MG63 (cell line): Measurements from ENCODE around the gene MYH11. TPM values are rescaled to one million over a fixed set of nuclear protein-coding genes. Genes with fewer than 3 reads are reported as not detected.
"Not testable (repeated sequence)": the region's sequence is repeated elsewhere in the genome, so short reads cannot be mapped to it uniquely, and the experiment has no call there.

Source experiments
- DNase-seq: peaks from one replicate; pipeline ENCODE4 v3.0.0-alpha.2; 2020
- H3K27me3 ChIP-seq: fragments of 250-450 bp; sonication (Bioruptor Pico); 2 replicates; pipeline ENCODE4 v1.5.1; 2020; ENCODE audit warnings: mild to moderate bottlenecking, moderate library complexity
- H3K36me3 ChIP-seq: fragments of 250-450 bp; sonication (Bioruptor Pico); 2 replicates; pipeline ENCODE4 v1.5.1; 2020; ENCODE audit warnings: mild to moderate bottlenecking, moderate library complexity
- H3K4me3 ChIP-seq: fragments of 250-450 bp; sonication (Bioruptor Pico); 2 replicates; pipeline ENCODE4 v1.5.1; 2020; ENCODE audit warnings: mild to moderate bottlenecking, moderate library complexity
- H3K9me3 ChIP-seq: fragments of 250-450 bp; sonication (Bioruptor Pico); 2 replicates; pipeline ENCODE4 v1.5.1; 2020; ENCODE audit warnings: mild to moderate bottlenecking, moderate library complexity
- total RNA-seq: library from RNA; depleted of rRNA; stranded (reverse); fragments of >200 nt; shearing (Covaris generic); gene quantifications from 2 replicates; pipeline ENCODE4 v1.2.3, GENCODE V29; 2014; ENCODE audit warnings: low replicate concordance

Gene MYH11
- total RNA-seq, 1 experiment from 2014 or later: 0.03 TPM

DNA sequence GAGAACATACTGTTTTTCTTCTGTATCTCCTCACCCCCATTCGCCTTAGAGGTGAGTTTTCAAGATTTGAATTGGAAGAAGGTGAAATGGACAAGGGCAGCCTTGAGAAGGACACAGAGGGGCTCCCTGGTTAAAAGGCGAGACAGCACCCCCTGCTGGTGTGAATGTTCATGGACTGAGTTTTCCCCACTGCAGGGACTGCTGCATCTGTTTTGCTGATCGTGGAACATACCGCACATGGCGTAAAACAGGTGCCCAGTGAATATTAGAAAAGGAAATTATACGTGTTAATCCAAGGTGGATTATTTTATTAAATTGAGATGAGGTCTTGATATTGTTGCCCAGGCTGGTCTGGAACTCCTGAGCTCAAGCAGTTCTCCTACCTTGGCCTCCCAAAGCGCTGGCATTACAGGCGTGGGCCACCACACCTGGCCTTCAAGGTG lies 152.3 kb downstream of the MYH11 start:
- H3K4me3 ChIP-seq: no peak overlapping the region
- DNase-seq: peak; percentile 57
- H3K9me3 ChIP-seq: no peaks in the 10 kb centered on the region
- peaks cover 54% of the 10 kb centered on the region for H3K36me3 ChIP-seq
- H3K27me3 ChIP-seq: no peaks in the 10 kb centered on the region

- no peak overlapping the region for H3K4me3 ChIP-seq
- peaks cover 59% of the 10 kb centered on the region for H3K36me3 ChIP-seq
- no peak for DNase-seq
Observed at GRCh38 chr16:15703029-15703736, 153.6 kb downstream of the MYH11 start.

GRCh38 chr16:15701975-15702970 lies 154.6 kb downstream of the MYH11 start:
- Histone ChIP-seq H3K27me3 (no peaks in the 10 kb centered on the region), H3K9me3 (no peaks in the 10 kb centered on the region), H3K4me3 (no peak overlapping the region), H3K36me3 (peaks cover 64% of the 10 kb centered on the region)
- no peak for DNase-seq

More at GRCh38 chr16:15703029-15703736, 153.6 kb downstream of the MYH11 start:
- Histone ChIP-seq H3K9me3 (no peaks in the 10 kb centered on the region), H3K27me3 (no peaks in the 10 kb centered on the region)

- Histone ChIP-seq H3K27me3 (no peaks in the 10 kb centered on the region), H3K36me3 (peaks cover 70% of the 10 kb centered on the region)
Observed at GRCh38 chr16:15701367-15701766, 155.5 kb downstream of the MYH11 start.

GRCh38 chr16:15699819-15700218 lies 157.0 kb downstream of the MYH11 start:
- no peak overlapping the region for H3K4me3 ChIP-seq
- H3K27me3 ChIP-seq: no peaks in the 10 kb centered on the region
- DNase-seq: no peak
- H3K9me3 ChIP-seq: no peaks in the 10 kb centered on the region
- H3K36me3 ChIP-seq: peaks cover 67% of the 10 kb centered on the region

More at GRCh38 chr16:15701367-15701766, 155.5 kb downstream of the MYH11 start:
- Histone ChIP-seq H3K9me3 (no peaks in the 10 kb centered on the region), H3K4me3 (no peak overlapping the region)
- DNase-seq: no peak

DNA sequence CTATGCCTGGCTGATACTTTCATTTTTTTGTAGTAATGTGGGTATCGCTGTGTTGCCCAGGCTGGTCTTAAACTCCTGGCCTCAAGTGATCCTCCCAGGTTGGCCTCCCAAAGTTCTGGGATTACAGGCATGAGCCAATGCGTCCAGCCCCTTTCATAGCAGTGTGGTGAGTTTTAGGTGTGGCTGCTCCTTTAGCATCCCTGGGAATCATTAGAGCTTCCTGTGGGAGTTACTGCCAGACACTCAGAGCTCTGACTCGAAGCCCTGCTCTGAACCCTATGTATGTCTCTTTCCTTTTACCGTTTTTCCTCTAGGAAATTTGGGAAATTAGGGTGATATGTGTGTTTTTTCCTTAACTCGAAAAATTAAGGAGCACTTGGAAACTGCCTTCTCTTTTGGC lies 162.3 kb downstream of the MYH11 start:
- peaks cover 84% of the 10 kb centered on the region for H3K36me3 ChIP-seq
- H3K9me3 ChIP-seq: no peaks in the 10 kb centered on the region
- no peak for DNase-seq

GRCh38 chr16:15692508-15692907 lies 164.3 kb downstream of the MYH11 start:
- not testable (repeated sequence) for H3K4me3 ChIP-seq, H3K27me3 ChIP-seq, DNase-seq, H3K9me3 ChIP-seq
- peaks cover 81% of the 10 kb centered on the region for H3K36me3 ChIP-seq

More for the DNA sequence above, 162.3 kb downstream of the MYH11 start:
- no peak overlapping the region for H3K4me3 ChIP-seq
- H3K27me3 ChIP-seq: no peaks in the 10 kb centered on the region

GRCh38 chr16:15691046-15691445 lies 165.8 kb downstream of the MYH11 start:
- Histone ChIP-seq H3K9me3 (no peaks in the 10 kb centered on the region), H3K4me3 (no peak overlapping the region), H3K36me3 (peaks cover 82% of the 10 kb centered on the region), H3K27me3 (no peaks in the 10 kb centered on the region)
- DNase-seq: no peak

DNA sequence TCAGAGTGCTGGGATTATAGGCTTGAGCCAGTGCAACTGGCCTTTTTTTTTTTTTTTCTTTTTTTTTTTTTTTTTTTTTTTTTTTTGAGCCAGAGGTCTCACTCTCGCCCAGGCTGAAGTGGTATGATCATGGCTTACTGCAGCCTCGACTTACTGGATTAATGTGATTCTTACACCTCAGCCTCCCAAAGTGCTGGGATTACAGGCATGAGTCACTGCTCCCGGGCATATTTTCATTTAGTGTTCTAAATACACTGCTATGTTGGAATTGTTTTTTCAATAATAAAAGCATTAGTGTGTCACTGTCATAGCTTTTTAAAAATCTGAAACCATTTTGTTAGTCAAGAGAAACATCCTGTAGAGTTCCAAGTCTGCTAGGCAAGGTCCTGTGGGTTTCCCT lies 166.5 kb downstream of the MYH11 start:
- peaks cover 83% of the 10 kb centered on the region for H3K36me3 ChIP-seq
- DNase-seq: peak; percentile 71
- H3K9me3 ChIP-seq: no peaks in the 10 kb centered on the region
- no peaks in the 10 kb centered on the region for H3K27me3 ChIP-seq
- H3K4me3 ChIP-seq: no peak overlapping the region

GRCh38 chr16:15689290-15689689 lies 167.5 kb downstream of the MYH11 start:
- peak; percentile 56 for DNase-seq
- H3K9me3 ChIP-seq: no peaks in the 10 kb centered on the region
- H3K4me3 ChIP-seq: no peak overlapping the region
- H3K36me3 ChIP-seq: peaks cover 84% of the 10 kb centered on the region
- no peaks in the 10 kb centered on the region for H3K27me3 ChIP-seq

- Histone ChIP-seq H3K9me3 (no peaks in the 10 kb centered on the region), H3K27me3 (no peaks in the 10 kb centered on the region), H3K4me3 (no peak overlapping the region), H3K36me3 (peaks cover 79% of the 10 kb centered on the region)
- no peak for DNase-seq
Observed at GRCh38 chr16:15686287-15686686, 170.5 kb downstream of the MYH11 start.

DNA sequence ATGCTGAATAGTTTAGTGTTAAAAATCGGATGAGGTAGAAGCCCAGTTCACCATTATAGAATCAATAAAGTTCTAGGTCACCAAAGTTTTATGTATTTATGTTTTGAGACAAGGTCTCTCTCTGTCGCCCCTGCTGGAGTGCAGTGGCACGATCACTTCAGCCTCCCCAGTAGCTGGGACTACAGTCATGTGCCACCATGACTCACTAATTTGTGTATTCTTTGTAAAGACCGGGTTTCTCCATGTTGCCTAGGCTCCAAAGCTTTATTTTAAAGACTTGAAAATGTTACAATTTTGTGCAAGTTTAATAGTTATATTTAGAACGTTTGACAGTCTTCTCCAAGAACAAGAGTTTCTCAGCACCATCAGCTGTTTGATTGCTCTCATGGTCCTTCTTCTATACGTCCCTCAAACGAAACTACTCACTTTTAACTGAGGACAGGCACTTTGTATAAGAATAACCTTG lies 174.7 kb downstream of the MYH11 start:
- peak; percentile 79 for DNase-seq
- Histone ChIP-seq H3K27me3 (no peaks in the 10 kb centered on the region), H3K36me3 (peaks cover 78% of the 10 kb centered on the region)

DNA sequence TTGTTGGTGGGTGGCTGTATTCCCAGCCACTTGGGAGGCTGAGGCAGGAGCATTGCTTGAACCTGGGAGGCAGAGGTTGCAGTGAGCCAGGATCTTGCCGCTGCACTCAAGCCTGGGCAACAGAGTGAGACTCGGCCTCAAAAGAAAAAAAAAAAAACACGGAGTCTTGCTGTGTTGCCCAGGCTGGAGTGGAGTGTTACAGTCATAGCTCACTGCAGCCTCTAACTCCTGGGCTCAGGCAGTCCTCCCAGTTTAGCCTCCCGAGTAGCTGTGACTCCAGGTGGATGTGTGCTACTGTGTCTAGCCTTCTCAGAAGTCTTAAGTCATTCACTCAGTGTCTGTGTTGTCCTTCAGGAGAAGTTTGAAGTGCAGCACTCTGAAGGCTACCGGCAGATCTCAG lies 179.4 kb downstream of the MYH11 start:
- no peaks in the 10 kb centered on the region for H3K27me3 ChIP-seq
- DNase-seq: no peak
- H3K4me3 ChIP-seq: no peak overlapping the region
- H3K9me3 ChIP-seq: no peaks in the 10 kb centered on the region
- peaks cover 60% of the 10 kb centered on the region for H3K36me3 ChIP-seq

More for the DNA sequence above, 174.7 kb downstream of the MYH11 start:
- no peak overlapping the region for H3K4me3 ChIP-seq
- H3K9me3 ChIP-seq: no peaks in the 10 kb centered on the region

- Histone ChIP-seq H3K4me3 (no peak overlapping the region), H3K9me3 (no peaks in the 10 kb centered on the region), H3K36me3 (peaks cover 61% of the 10 kb centered on the region), H3K27me3 (no peaks in the 10 kb centered on the region)
- DNase-seq: no peak
Observed at GRCh38 chr16:15676506-15676905, 180.3 kb downstream of the MYH11 start.

- no peak for DNase-seq
- H3K27me3 ChIP-seq: no peaks in the 10 kb centered on the region
- no peaks in the 10 kb centered on the region for H3K9me3 ChIP-seq
- no peak overlapping the region for H3K4me3 ChIP-seq
- H3K36me3 ChIP-seq: peaks cover 54% of the 10 kb centered on the region
Observed at GRCh38 chr16:15674571-15674970, 182.3 kb downstream of the MYH11 start.

DNA sequence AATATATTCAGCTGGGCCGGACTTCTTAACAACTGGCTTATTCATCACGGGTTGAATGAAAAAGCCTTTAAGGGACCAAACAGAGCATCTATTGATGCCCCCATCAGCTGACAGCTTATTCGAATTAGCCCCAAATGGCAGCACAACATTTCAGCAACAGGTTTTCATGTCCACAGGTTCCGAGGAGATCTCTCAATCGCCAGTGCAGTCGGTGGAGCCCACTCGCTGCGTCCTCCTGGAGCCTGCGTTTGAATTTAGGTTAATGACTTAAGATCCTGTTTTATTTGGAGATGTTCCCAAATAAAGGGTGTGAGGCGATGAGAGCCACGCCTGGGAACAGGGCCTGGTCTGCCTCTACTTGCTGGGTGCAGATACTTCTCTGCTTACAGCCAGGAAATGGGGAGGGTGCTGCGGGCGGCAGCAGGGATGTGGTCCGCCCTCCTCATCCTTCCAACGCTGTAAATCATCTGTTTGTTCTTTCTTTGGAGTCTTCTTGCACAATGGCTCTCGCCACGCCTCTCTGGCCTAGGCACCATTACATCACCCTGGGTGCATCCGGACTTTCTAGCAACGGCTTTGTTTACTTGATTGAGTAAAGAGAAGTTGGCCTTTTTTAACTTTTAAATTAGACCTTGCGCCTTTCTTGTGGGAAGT lies 184.2 kb downstream of the MYH11 start:
- no peaks in the 10 kb centered on the region for H3K27me3 ChIP-seq
- peaks cover 50% of the 10 kb centered on the region for H3K36me3 ChIP-seq
- no peaks in the 10 kb centered on the region for H3K9me3 ChIP-seq
- no peak overlapping the region for H3K4me3 ChIP-seq
- DNase-seq: peak; percentile 97

DNA sequence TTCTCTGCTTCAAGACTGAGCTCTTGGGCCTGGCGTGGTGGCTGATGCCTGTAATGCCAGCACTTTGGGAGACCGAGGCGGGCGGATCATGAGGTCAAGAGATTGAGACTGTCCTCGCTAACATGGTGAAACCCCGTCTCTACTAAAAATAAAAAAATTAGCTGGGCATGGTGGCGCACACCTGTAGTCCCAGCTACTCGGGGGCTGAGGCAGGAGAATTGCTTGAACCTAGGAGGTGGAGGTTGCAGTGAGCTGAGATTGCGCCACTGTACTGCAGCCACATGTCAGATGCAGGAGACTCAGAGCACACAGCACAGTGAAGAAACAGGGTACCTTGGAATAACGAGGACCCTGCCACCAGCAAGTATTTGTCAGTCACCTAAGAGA lies 184.7 kb downstream of the MYH11 start:
- peaks cover 50% of the 10 kb centered on the region for H3K36me3 ChIP-seq
- DNase-seq, H3K9me3 ChIP-seq, H3K4me3 ChIP-seq, H3K27me3 ChIP-seq: not testable (repeated sequence)
